Activated T-helper 2 cell treated with anti-CD3 and anti-CD28 coated beads, Interferon-gamma antibody, Interleukin-2, Interleukin-4, amounts not matched to agents 10 μg/mL and 5 μg/mL and 100 μg/mL, durations not matched to agents 14 hours and 24 hours and 36 hours (primary cell): ENCODE measurements around the gene ATP9B. TPM values are rescaled to one million over a fixed set of nuclear protein-coding genes. Genes with fewer than 3 reads are reported as not detected.
"Not testable (repeated sequence)": the region's sequence is repeated elsewhere in the genome, so short reads cannot be mapped to it uniquely, and the experiment has no call there.

Experiments used
- DNase-seq: peaks from one replicate; pipeline ENCODE4 v3.0.0; 2021; ENCODE audit warnings: low spot score
- H3K27ac Mint-ChIP-seq: one replicate; pipeline ENCODE4 v1.8.0; 2021; ENCODE audit warnings: mixed read lengths
- H3K27me3 Mint-ChIP-seq: one replicate; pipeline ENCODE4 v1.8.0; 2021; ENCODE audit warnings: low read depth, mixed read lengths
- H3K36me3 Mint-ChIP-seq: one replicate; pipeline ENCODE4 v1.8.0; 2021; ENCODE audit warnings: low read depth, mixed read lengths
- H3K4me1 Mint-ChIP-seq: one replicate; pipeline ENCODE4 v1.8.0; 2021; ENCODE audit warnings: low read depth, mixed read lengths
- H3K4me3 Mint-ChIP-seq: one replicate; pipeline ENCODE4 v1.8.0; 2021; ENCODE audit warnings: low read depth, mild to moderate bottlenecking, moderate library complexity, mixed read lengths
- H3K9me3 Mint-ChIP-seq: one replicate; pipeline ENCODE4 v1.8.0; 2021; ENCODE audit warnings: mixed read lengths
- intact Hi-C: fragments of 100-400 bp; cut with micrococcal nuclease; formaldehyde crosslinking; loops from one replicate; pipeline ENCODE4 v1.15.1; 2023
- total RNA-seq: library from RNA; stranded (reverse); gene quantifications from 2 replicates; pipeline ENCODE4 v1.2.3, GENCODE V29; 2022

Gene ATP9B
- total RNA-seq, 1 donor from 2014 or later = 27.6 TPM

- Mint-ChIP-seq H3K27ac (no peak overlapping the region), H3K4me1 (no peaks in the 10 kb centered on the region), H3K36me3 (peaks cover 7% of the 10 kb centered on the region), H3K4me3 (no peak overlapping the region), H3K9me3 (no peaks in the 10 kb centered on the region), H3K27me3 (no peaks in the 10 kb centered on the region)
- DNase-seq = no peak
- intact Hi-C loops = no loop called here
Measured at GRCh38 chr18:79169958-79170555, 100.9 kb downstream of the ATP9B start.

- H3K4me1 Mint-ChIP-seq, H3K4me3 Mint-ChIP-seq, intact Hi-C loops, H3K36me3 Mint-ChIP-seq, DNase-seq, H3K27me3 Mint-ChIP-seq, H3K9me3 Mint-ChIP-seq, H3K27ac Mint-ChIP-seq: not testable (repeated sequence)
Measured at GRCh38 chr18:79172331-79172730, 103.1 kb downstream of the ATP9B start.

- Mint-ChIP-seq H3K4me3 (no peak overlapping the region), H3K9me3 (no peaks in the 10 kb centered on the region), H3K27ac (no peak overlapping the region), H3K27me3 (no peaks in the 10 kb centered on the region), H3K4me1 (no peaks in the 10 kb centered on the region), H3K36me3 (peaks cover 4% of the 10 kb centered on the region)
- intact Hi-C loops = no loop called here
- no peak for DNase-seq
Measured at GRCh38 chr18:79173742-79174141, 104.5 kb downstream of the ATP9B start.

GRCh38 chr18:79178113-79178531 lies 108.9 kb downstream of the ATP9B start:
- intact Hi-C loops = no loop called here
- no peaks in the 10 kb centered on the region for H3K27me3 Mint-ChIP-seq
- H3K36me3 Mint-ChIP-seq = peaks cover 4% of the 10 kb centered on the region
- H3K27ac Mint-ChIP-seq = no peak overlapping the region
- H3K4me3 Mint-ChIP-seq = no peak overlapping the region
- DNase-seq = no peak
- H3K9me3 Mint-ChIP-seq = no peaks in the 10 kb centered on the region
- no peaks in the 10 kb centered on the region for H3K4me1 Mint-ChIP-seq

- no peak for DNase-seq
- Mint-ChIP-seq H3K9me3 (no peaks in the 10 kb centered on the region), H3K27me3 (no peaks in the 10 kb centered on the region), H3K27ac (no peak overlapping the region), H3K4me1 (no peaks in the 10 kb centered on the region), H3K36me3 (no peaks in the 10 kb centered on the region), H3K4me3 (no peak overlapping the region)
- intact Hi-C loops = no loop called here
Measured at GRCh38 chr18:79182047-79182713, 113.0 kb downstream of the ATP9B start.

- no peaks in the 10 kb centered on the region for H3K36me3 Mint-ChIP-seq
- DNase-seq = no peak
- no peaks in the 10 kb centered on the region for H3K9me3 Mint-ChIP-seq
- peaks cover 3% of the 10 kb centered on the region for H3K4me1 Mint-ChIP-seq
- no peaks in the 10 kb centered on the region for H3K27me3 Mint-ChIP-seq
- H3K4me3 Mint-ChIP-seq = no peak overlapping the region
- intact Hi-C loops = no loop called here
- no peak overlapping the region for H3K27ac Mint-ChIP-seq
Measured at GRCh38 chr18:79185648-79186047, 116.5 kb downstream of the ATP9B start.

- H3K4me3 Mint-ChIP-seq = no peak overlapping the region
Measured at GRCh38 chr18:79186649-79187048, 117.5 kb downstream of the ATP9B start.

GRCh38 chr18:79187532-79188277 lies 118.5 kb downstream of the ATP9B start:
- Mint-ChIP-seq H3K27ac (no peak overlapping the region), H3K9me3 (no peaks in the 10 kb centered on the region), H3K4me1 (peaks cover 8% of the 10 kb centered on the region), H3K4me3 (no peak overlapping the region), H3K36me3 (peaks cover 5% of the 10 kb centered on the region), H3K27me3 (no peaks in the 10 kb centered on the region)
- intact Hi-C loops = no loop called here
- DNase-seq = no peak

More at GRCh38 chr18:79186649-79187048, 117.5 kb downstream of the ATP9B start:
- intact Hi-C loops = no loop called here
- H3K27me3 Mint-ChIP-seq = no peaks in the 10 kb centered on the region
- peaks cover 6% of the 10 kb centered on the region for H3K4me1 Mint-ChIP-seq
- H3K27ac Mint-ChIP-seq = no peak overlapping the region
- no peaks in the 10 kb centered on the region for H3K9me3 Mint-ChIP-seq
- H3K36me3 Mint-ChIP-seq = peaks cover 4% of the 10 kb centered on the region
- no peak for DNase-seq

- intact Hi-C loops = no loop called here
- H3K27me3 Mint-ChIP-seq = no peaks in the 10 kb centered on the region
- peaks cover 5% of the 10 kb centered on the region for H3K36me3 Mint-ChIP-seq
- H3K9me3 Mint-ChIP-seq = no peaks in the 10 kb centered on the region
- H3K4me1 Mint-ChIP-seq = peaks cover 8% of the 10 kb centered on the region
- no peak overlapping the region for H3K4me3 Mint-ChIP-seq
- DNase-seq = no peak
- no peak overlapping the region for H3K27ac Mint-ChIP-seq
Measured at GRCh38 chr18:79191418-79191817, 122.2 kb downstream of the ATP9B start.

GRCh38 chr18:79191956-79192355 lies 122.8 kb downstream of the ATP9B start:
- no peak for DNase-seq
- H3K4me1 Mint-ChIP-seq = peaks cover 8% of the 10 kb centered on the region
- H3K4me3 Mint-ChIP-seq = no peak overlapping the region
- intact Hi-C loops = no loop called here
- H3K27ac Mint-ChIP-seq = no peak overlapping the region
- peaks cover 5% of the 10 kb centered on the region for H3K36me3 Mint-ChIP-seq
- H3K27me3 Mint-ChIP-seq = no peaks in the 10 kb centered on the region
- H3K9me3 Mint-ChIP-seq = no peaks in the 10 kb centered on the region

- Mint-ChIP-seq H3K36me3 (peaks cover 5% of the 10 kb centered on the region), H3K4me1 (peaks cover 5% of the 10 kb centered on the region), H3K27ac (no peak overlapping the region), H3K9me3 (no peaks in the 10 kb centered on the region), H3K4me3 (no peak overlapping the region), H3K27me3 (no peaks in the 10 kb centered on the region)
- intact Hi-C loops = no loop called here
- no peak for DNase-seq
Measured at GRCh38 chr18:79193826-79194225, 124.6 kb downstream of the ATP9B start.

GRCh38 chr18:79195716-79196683 lies 126.8 kb downstream of the ATP9B start:
- Mint-ChIP-seq H3K9me3 (peaks cover 7% of the 10 kb centered on the region), H3K4me1 (peaks cover 7% of the 10 kb centered on the region), H3K27ac (no peak overlapping the region), H3K4me3 (no peak overlapping the region), H3K27me3 (no peaks in the 10 kb centered on the region), H3K36me3 (peaks cover 12% of the 10 kb centered on the region)
- DNase-seq = no peak
- intact Hi-C loops = no loop called here
